DND-41 (cell line): ENCODE results near the gene ZNF57.
"Not testable (repeated sequence)": the region's sequence is repeated elsewhere in the genome, so short reads cannot be mapped to it uniquely, and the experiment has no call there.

ENCODE experiments used
- ATAC-seq: fragments of 200-7000 bp; cut with Tn5 transposase; 3 replicates; pipeline ENCODE4 v1.9.1; 2021; ENCODE audit warnings: low read depth; ENCODE audit not compliant: insufficient read depth
- DNase-seq: peaks from one replicate; pipeline ENCODE4 v3.0.0-alpha.2; 2020
- H2AFZ ChIP-seq: 2 replicates; pipeline ENCODE4 v1.6.0; 2012; ENCODE audit warnings: low read depth, low read length
- H3K27ac ChIP-seq: 2 replicates; pipeline ENCODE4 v1.5.1; 2012; ENCODE audit warnings: low read length, inconsistent platforms
- H3K27me3 ChIP-seq: fragments of 200-600 bp; sonication (generic); 2 replicates; pipeline ENCODE4 v1.6.0; 2012; ENCODE audit warnings: low read length, mild to moderate bottlenecking, inconsistent platforms; ENCODE audit not compliant: insufficient read depth, poor library complexity
- H3K36me3 ChIP-seq: 2 replicates; pipeline ENCODE4 v1.5.1; 2012; ENCODE audit warnings: low read length, inconsistent platforms; ENCODE audit not compliant: insufficient read depth
- H3K4me1 ChIP-seq: 2 replicates; pipeline ENCODE4 v1.5.1; 2012; ENCODE audit warnings: mild to moderate bottlenecking, low read length; ENCODE audit not compliant: insufficient read depth
- H3K4me2 ChIP-seq: 2 replicates; pipeline ENCODE4 v1.6.0; 2012; ENCODE audit warnings: mild to moderate bottlenecking, moderate library complexity, low read length, inconsistent platforms; ENCODE audit not compliant: insufficient read depth
- H3K4me3 ChIP-seq, 2 experiments: fragments of 200-600 bp in 1 of 2; shearing (Covaris generic) in 1 of 2; 2 replicates each; pipeline ENCODE4 v1.5.1; 2012 to 2016; ENCODE audit warnings: inconsistent platforms in 2 of 2, low read length in 2 of 2, mild to moderate bottlenecking in 2 of 2, low read depth in 1 of 2, moderate library complexity in 1 of 2
- H3K79me2 ChIP-seq: 2 replicates; pipeline ENCODE4 v1.6.0; 2012; ENCODE audit warnings: low read length, inconsistent platforms; ENCODE audit not compliant: insufficient read depth
- H3K9ac ChIP-seq: 2 replicates; pipeline ENCODE4 v1.6.0; 2012; ENCODE audit warnings: low read depth, mild to moderate bottlenecking, inconsistent platforms, low read length, moderate library complexity
- H3K9me3 ChIP-seq: 2 replicates; pipeline ENCODE4 v1.5.1; 2012; ENCODE audit warnings: low read length, moderate library complexity, mild to moderate bottlenecking, inconsistent platforms; ENCODE audit not compliant: insufficient read depth, severe bottlenecking
- H4K20me1 ChIP-seq: 2 replicates; pipeline ENCODE4 v1.6.0; 2012; ENCODE audit warnings: low read length; ENCODE audit not compliant: insufficient read depth
- EZH2 ChIP-seq: IDR thresholded peaks from 3 replicates; pipeline ENCODE4 v1.6.1; 2012; ENCODE audit warnings: borderline replicate concordance, low read depth, mild to moderate bottlenecking, moderate library complexity, low read length, inconsistent platforms; ENCODE audit not compliant: severe bottlenecking
- TF ChIP-seq, protein P1 (sequence below): IDR thresholded peaks from 2 replicates; pipeline ENCODE4 v1.5.1; 2012; ENCODE audit warnings: borderline replicate concordance, low read length, moderate library complexity, mild to moderate bottlenecking; ENCODE audit not compliant: poor library complexity, severe bottlenecking; ENCODE audit errors: extremely low read depth

ZNF57 gene

DNA sequence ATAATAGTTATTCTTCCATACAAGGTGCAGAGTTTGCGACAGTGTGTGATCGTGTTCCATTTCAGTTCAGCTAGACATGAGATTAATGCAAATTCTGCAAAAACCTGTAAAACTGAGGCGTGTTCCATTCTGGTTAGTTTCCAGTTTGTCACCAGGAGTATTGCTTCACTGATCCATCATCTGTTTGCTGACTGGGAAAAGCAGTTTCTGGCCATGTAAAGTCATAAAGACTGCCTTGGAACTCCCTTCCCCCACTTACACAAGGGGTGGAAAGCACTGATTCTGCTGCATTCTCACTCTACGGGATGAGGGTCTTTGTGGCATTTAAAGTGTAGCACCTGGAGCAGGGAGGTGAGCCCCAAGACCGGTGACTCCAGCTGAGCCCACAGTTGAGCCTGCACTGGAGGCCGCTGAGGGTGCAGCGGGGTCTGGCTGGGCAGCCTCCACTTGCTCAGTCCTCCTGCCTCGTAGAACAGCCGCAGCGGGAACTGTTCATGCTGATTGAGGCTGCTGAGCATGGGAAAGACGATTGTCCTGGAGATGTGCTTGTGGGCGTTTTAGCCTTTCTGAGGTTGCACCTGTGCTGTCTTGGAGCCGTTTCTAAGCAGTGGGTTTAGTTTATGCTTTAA lies 2.0 kb downstream of the ZNF57 start:
- H3K9ac ChIP-seq: no peak overlapping the region; the same call in 1 of the 2 replicates
- no peaks in the 10 kb centered on the region for H3K36me3 ChIP-seq
- TF ChIP-seq, protein P1, sequence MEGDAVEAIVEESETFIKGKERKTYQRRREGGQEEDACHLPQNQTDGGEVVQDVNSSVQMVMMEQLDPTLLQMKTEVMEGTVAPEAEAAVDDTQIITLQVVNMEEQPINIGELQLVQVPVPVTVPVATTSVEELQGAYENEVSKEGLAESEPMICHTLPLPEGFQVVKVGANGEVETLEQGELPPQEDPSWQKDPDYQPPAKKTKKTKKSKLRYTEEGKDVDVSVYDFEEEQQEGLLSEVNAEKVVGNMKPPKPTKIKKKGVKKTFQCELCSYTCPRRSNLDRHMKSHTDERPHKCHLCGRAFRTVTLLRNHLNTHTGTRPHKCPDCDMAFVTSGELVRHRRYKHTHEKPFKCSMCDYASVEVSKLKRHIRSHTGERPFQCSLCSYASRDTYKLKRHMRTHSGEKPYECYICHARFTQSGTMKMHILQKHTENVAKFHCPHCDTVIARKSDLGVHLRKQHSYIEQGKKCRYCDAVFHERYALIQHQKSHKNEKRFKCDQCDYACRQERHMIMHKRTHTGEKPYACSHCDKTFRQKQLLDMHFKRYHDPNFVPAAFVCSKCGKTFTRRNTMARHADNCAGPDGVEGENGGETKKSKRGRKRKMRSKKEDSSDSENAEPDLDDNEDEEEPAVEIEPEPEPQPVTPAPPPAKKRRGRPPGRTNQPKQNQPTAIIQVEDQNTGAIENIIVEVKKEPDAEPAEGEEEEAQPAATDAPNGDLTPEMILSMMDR: no peak
- no peak for TF ChIP-seq EZH2
- H3K4me2 ChIP-seq: peak overlapping the region; percentile 100; the same call in 1 of the 2 replicates
- no peaks in the 10 kb centered on the region for H3K9me3 ChIP-seq
- DNase-seq (no peak), ATAC-seq (no peak)
- H3K79me2 ChIP-seq: peaks cover 60% of the 10 kb centered on the region
- H2AFZ ChIP-seq: no peak overlapping the region
- no peak overlapping the region for H3K4me3 ChIP-seq
- H4K20me1 ChIP-seq: peaks cover 16% of the 10 kb centered on the region
- peak overlapping the region; percentile 50 for H3K27ac ChIP-seq
- peaks cover 23% of the 10 kb centered on the region for H3K4me1 ChIP-seq
- H3K27me3 ChIP-seq: no peaks in the 10 kb centered on the region

DNA sequence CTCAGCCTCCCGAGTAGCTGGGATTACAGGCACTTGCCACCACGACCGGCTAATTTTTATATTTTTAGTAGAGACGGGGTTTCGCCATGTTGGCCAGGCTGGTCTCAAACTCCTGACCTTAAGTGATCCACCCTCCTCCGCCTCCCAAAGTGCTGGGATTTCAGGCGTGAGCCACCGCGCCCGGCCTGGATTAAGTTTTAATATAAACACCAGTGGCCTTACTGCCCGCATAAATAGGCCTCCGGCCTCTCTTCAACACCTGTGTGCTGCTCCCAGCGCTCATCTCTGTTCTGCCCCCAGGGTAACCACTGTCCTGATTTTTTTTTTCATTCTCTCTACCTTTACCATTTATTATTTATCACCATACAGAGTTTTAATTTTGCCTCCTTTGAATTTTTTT lies 2.6 kb downstream of the ZNF57 start:
- DNase-seq, H3K4me3 ChIP-seq, H3K27ac ChIP-seq, H3K9ac ChIP-seq, H3K4me2 ChIP-seq, H2AFZ ChIP-seq, H3K36me3 ChIP-seq, H3K9me3 ChIP-seq, H3K27me3 ChIP-seq, ATAC-seq: not testable (repeated sequence)
- Histone ChIP-seq H3K4me1 (peaks cover 23% of the 10 kb centered on the region), H3K79me2 (peaks cover 65% of the 10 kb centered on the region), H4K20me1 (peaks cover 16% of the 10 kb centered on the region)

DNA sequence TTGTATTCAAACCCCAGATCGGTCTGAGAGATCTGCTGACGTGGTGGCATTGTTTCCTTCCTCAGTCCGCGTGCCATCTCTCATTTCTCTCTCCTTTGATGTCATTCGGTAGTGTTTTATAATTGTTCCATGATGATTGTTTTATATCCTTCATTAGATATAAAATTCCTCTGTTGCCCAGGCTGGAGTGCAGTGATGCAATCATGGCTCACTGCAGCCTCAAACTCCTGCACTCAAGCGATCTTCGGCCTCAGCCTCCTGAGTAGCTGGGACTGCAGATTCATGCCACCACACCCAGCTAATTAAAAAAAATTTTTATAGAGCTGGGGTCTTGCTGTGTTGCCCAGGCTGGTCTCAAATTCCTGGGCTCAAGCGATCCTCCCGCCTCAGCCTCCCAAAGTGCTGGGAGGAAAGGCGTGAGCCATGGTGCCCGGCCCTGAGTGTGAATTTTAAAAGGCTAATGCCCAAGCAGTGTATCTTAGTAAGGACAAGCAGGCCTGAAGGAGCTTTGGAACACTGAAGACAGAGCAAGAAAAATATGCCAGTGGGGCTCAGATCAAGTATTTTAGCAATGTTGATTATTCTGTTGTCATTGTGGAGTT lies 5.3 kb downstream of the ZNF57 start:
- no peak for ATAC-seq
- Histone ChIP-seq H3K27me3 (no peaks in the 10 kb centered on the region), H3K9me3 (no peaks in the 10 kb centered on the region), H4K20me1 (peaks cover 16% of the 10 kb centered on the region), H3K4me1 (peaks cover 15% of the 10 kb centered on the region), H3K27ac (no peak overlapping the region; the same call in 1 of the 2 replicates), H3K36me3 (no peaks in the 10 kb centered on the region), H2AFZ (no peak overlapping the region), H3K9ac (no peak overlapping the region), H3K4me2 (no peak overlapping the region), H3K79me2 (peaks cover 72% of the 10 kb centered on the region), H3K4me3 (no peak overlapping the region)
- no peak for TF ChIP-seq EZH2
- TF ChIP-seq, protein P1: no peak
- DNase-seq: no peak

DNA sequence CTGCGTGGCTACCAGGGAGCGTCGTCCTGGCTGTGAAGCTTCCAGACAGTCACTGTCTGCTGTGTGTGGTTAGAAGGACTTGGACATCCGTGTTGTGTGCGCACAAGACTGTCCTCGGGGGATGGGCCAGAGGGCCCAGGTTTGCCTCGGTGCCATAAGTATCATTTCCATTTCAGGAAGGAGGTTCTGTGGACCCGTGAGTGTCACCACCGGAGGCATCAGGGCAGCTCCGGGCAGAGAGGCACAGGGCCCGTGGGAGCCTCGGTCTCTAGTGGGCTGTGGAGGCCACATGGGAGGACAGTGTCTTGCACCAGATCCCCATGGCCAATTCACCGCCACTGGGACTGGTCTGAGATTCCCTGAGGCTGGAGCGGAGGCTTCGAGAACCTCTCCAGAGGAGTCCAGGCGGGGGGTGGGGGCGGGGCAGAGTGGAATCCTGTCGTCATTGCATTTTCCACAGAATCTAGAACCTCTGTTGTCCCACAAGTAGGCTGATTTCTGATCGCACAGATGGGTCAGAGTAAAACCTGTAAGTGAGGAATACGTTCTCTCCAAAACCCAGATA lies 6.0 kb downstream of the ZNF57 start:
- Histone ChIP-seq H3K4me1 (peaks cover 13% of the 10 kb centered on the region), H3K4me3 (no peak overlapping the region), H3K27me3 (no peaks in the 10 kb centered on the region), H3K9ac (no peak overlapping the region), H3K27ac (no peak overlapping the region; the same call in 1 of the 2 replicates), H4K20me1 (peaks cover 16% of the 10 kb centered on the region), H3K36me3 (no peaks in the 10 kb centered on the region), H2AFZ (no peak overlapping the region), H3K79me2 (peaks cover 71% of the 10 kb centered on the region), H3K9me3 (no peaks in the 10 kb centered on the region), H3K4me2 (no peak overlapping the region)
- ATAC-seq (no peak), DNase-seq (no peak)
- TF ChIP-seq EZH2: no peak
- TF ChIP-seq, protein P1: no peak
